Adrenal gland (tissue), 5 donors: ENCODE data around the gene CDYL.

ENCODE experiments used
- CTCF ChIP-seq, 6 experiments: fragments of 450-650 bp in 4 of 6; fragments of 200-600 bp in 2 of 6; sonication (generic) in 1 of 6; IDR thresholded peaks; 1 replicate in 5 of 6; 2 replicates in 1 of 6; pipeline versions ENCODE4 v1.5.1 to v1.8.0; 2016 to 2021; ENCODE audit warnings: antibody characterized with exemption in 6 of 6, mild to moderate bottlenecking in 2 of 6, moderate library complexity in 1 of 6
- POLR2A ChIP-seq, 2 donors: fragments of 450-650 bp; IDR thresholded peaks; one replicate each; pipeline ENCODE4 v1.6.1; 2017; ENCODE audit warnings: antibody characterized with exemption in 2 of 2, mild to moderate bottlenecking in 2 of 2, moderate library complexity in 1 of 2
- donor health status: DM: no; HTN: no; CAD: no.

GRCh38 chr6:4956625-4957024 is 180.4 kb downstream of the CDYL start:
- no peak for TF ChIP-seq CTCF (IDR thresholded peaks at IDR 0.05)
- TF ChIP-seq POLR2A (IDR thresholded peaks at IDR 0.05): no peak
